ENCODE measurements around the gene PSME3IP1.

DNA sequence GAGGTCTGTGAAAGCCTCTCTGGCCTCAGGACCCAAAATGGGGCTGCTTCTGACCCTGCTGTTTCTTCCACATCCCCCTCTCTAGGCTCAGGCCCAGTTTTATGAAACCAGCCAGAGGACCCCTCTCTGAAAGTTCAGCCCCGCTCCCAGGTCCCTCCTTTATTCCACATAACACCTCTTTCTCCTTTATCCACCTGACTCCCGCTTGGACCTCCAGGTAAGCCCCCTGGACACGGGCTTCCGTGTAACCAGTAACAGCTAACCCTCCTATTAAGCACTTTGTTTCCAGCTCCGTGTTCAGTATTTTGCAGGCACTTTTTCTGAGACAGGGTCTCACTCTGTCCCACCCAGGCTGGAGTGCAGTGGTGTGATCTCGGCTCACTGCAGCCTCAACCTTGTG, 37.4 kb downstream of the PSME3IP1 start:
- TF ChIP-seq, protein P1, sequence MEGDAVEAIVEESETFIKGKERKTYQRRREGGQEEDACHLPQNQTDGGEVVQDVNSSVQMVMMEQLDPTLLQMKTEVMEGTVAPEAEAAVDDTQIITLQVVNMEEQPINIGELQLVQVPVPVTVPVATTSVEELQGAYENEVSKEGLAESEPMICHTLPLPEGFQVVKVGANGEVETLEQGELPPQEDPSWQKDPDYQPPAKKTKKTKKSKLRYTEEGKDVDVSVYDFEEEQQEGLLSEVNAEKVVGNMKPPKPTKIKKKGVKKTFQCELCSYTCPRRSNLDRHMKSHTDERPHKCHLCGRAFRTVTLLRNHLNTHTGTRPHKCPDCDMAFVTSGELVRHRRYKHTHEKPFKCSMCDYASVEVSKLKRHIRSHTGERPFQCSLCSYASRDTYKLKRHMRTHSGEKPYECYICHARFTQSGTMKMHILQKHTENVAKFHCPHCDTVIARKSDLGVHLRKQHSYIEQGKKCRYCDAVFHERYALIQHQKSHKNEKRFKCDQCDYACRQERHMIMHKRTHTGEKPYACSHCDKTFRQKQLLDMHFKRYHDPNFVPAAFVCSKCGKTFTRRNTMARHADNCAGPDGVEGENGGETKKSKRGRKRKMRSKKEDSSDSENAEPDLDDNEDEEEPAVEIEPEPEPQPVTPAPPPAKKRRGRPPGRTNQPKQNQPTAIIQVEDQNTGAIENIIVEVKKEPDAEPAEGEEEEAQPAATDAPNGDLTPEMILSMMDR (conservative IDR thresholded peaks at IDR 0.05; ENCODE audit: low read depth in 2 of 2) = no peak
- TF ChIP-seq, protein P2, sequence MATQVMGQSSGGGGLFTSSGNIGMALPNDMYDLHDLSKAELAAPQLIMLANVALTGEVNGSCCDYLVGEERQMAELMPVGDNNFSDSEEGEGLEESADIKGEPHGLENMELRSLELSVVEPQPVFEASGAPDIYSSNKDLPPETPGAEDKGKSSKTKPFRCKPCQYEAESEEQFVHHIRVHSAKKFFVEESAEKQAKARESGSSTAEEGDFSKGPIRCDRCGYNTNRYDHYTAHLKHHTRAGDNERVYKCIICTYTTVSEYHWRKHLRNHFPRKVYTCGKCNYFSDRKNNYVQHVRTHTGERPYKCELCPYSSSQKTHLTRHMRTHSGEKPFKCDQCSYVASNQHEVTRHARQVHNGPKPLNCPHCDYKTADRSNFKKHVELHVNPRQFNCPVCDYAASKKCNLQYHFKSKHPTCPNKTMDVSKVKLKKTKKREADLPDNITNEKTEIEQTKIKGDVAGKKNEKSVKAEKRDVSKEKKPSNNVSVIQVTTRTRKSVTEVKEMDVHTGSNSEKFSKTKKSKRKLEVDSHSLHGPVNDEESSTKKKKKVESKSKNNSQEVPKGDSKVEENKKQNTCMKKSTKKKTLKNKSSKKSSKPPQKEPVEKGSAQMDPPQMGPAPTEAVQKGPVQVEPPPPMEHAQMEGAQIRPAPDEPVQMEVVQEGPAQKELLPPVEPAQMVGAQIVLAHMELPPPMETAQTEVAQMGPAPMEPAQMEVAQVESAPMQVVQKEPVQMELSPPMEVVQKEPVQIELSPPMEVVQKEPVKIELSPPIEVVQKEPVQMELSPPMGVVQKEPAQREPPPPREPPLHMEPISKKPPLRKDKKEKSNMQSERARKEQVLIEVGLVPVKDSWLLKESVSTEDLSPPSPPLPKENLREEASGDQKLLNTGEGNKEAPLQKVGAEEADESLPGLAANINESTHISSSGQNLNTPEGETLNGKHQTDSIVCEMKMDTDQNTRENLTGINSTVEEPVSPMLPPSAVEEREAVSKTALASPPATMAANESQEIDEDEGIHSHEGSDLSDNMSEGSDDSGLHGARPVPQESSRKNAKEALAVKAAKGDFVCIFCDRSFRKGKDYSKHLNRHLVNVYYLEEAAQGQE (IDR thresholded peaks at IDR 0.05; ENCODE audit: unreplicated experiment) = no peak
- TF ChIP-seq POLR2AphosphoS5 (IDR thresholded peaks at IDR 0.05; ENCODE audit: low read depth) = no peak

Measured in GM23338 (cell line).